SK-N-SH (cell line): Measurements from ENCODE around the gene STARD13. TPM values are rescaled to one million over a fixed set of nuclear protein-coding genes. Genes with fewer than 3 reads are reported as not detected.

Source experiments
- CTCF ChIA-PET: fragments of 300-600, 350-600 bp; formaldehyde crosslinking; extraction: SDS; loops from one replicate; lab custom pipeline; 2021; lab: Yijun Ruan, JAX
- POLR2A ChIA-PET: fragments of 350-600 bp; sonication (Branson Sonifier 250); formaldehyde crosslinking; extraction: SDS; loops from one replicate; lab custom pipeline; 2020; ENCODE audit warnings: antibody characterized with exemption, inconsistent platforms; lab: Yijun Ruan, JAX
- DNase-seq: peaks from one replicate; pipeline ENCODE4 v3.0.0; 2012
- H2AFZ ChIP-seq: fragments of 200-600 bp; sonication (generic); 2 replicates; pipeline ENCODE4 v1.8.1; 2016; ENCODE audit warnings: antibody characterized with exemption, mild to moderate bottlenecking, low read depth
- H3F3A ChIP-seq: fragments of 200-600 bp; sonication (generic); replicated peaks from 2 replicates; pipeline ENCODE3; 2016; ENCODE audit warnings: antibody characterized with exemption, mild to moderate bottlenecking; ENCODE audit not compliant: insufficient read depth
- H3K27ac ChIP-seq, 2 experiments: fragments of 200-500 bp in 1 of 2; fragments of 200-600 bp in 1 of 2; sonication (Bioruptor generic) in 1 of 2; sonication (generic), shearing (Covaris generic) in 1 of 2; 2 replicates each; pipeline versions ENCODE4 v1.5.1 to v1.6.1; 2014 to 2016; ENCODE audit warnings: low read depth in 2 of 2, inconsistent platforms in 1 of 2, low read length in 1 of 2, mild to moderate bottlenecking in 1 of 2, mixed read lengths in 1 of 2
- H3K27me3 ChIP-seq: fragments of 200-600 bp; sonication (generic), shearing (Covaris generic); 2 replicates; pipeline ENCODE4 v1.6.1; 2016; ENCODE audit warnings: mixed run types; ENCODE audit not compliant: insufficient read depth
- H3K36me3 ChIP-seq, 2 experiments: fragments of 200-500 bp in 1 of 2; fragments of 200-600 bp in 1 of 2; sonication (Bioruptor generic) in 1 of 2; sonication (generic) in 1 of 2; replicated peaks in 1 of 2; 2 replicates each; pipeline versions ENCODE3 to v1.5.1; 2014 to 2016; ENCODE audit warnings: low read length in 1 of 2, mild to moderate bottlenecking in 1 of 2; ENCODE audit not compliant: insufficient read depth in 2 of 2, control insufficient read depth in 1 of 2
- H3K4me1 ChIP-seq, 2 experiments: fragments of 200-500 bp in 1 of 2; fragments of 200-600 bp in 1 of 2; sonication (Bioruptor generic) in 1 of 2; sonication (generic), shearing (Covaris generic) in 1 of 2; 2 replicates each; pipeline versions ENCODE4 v1.5.1 to v1.6.1; 2014 to 2016; ENCODE audit warnings: low read depth in 1 of 2, low read length in 1 of 2, mixed run types in 1 of 2; ENCODE audit not compliant: insufficient read depth in 2 of 2, control insufficient read depth in 1 of 2
- H3K4me2 ChIP-seq: fragments of 200-600 bp; sonication (generic), shearing (Covaris generic); 2 replicates; pipeline ENCODE4 v1.6.1; 2017; ENCODE audit warnings: mixed run types
- H3K4me3 ChIP-seq, 2 experiments: fragments of 200-500 bp in 1 of 2; fragments of 200-600 bp in 1 of 2; sonication (Bioruptor generic) in 1 of 2; sonication (generic), shearing (Covaris generic) in 1 of 2; 2 replicates each; pipeline versions ENCODE4 v1.5.1 to v1.8.1; 2014 to 2016; ENCODE audit warnings: low read depth in 2 of 2, inconsistent platforms in 1 of 2, low read length in 1 of 2, mild to moderate bottlenecking in 1 of 2, mixed read lengths in 1 of 2, moderate library complexity in 1 of 2
- H3K79me2 ChIP-seq: fragments of 200-600 bp; sonication (generic); 2 replicates; pipeline ENCODE4 v1.8.1; 2017; ENCODE audit warnings: mild to moderate bottlenecking; ENCODE audit not compliant: insufficient read depth
- H3K9ac ChIP-seq: fragments of 200-600 bp; sonication (generic); 2 replicates; pipeline ENCODE4 v1.6.1; 2017; ENCODE audit warnings: mixed run types
- H3K9me2 ChIP-seq: fragments of 200-600 bp; sonication (generic); 2 replicates; pipeline ENCODE4 v1.6.1; 2017; ENCODE audit warnings: mixed run types
- H3K9me3 ChIP-seq: fragments of 200-600 bp; sonication (generic); 2 replicates; pipeline ENCODE4 v1.6.1; 2017; ENCODE audit warnings: mixed run types, mild to moderate bottlenecking, moderate library complexity
- H4K20me1 ChIP-seq: fragments of 200-600 bp; sonication (generic); 2 replicates; pipeline ENCODE4 v1.6.1; 2017; ENCODE audit warnings: mild to moderate bottlenecking, mixed run types; ENCODE audit not compliant: insufficient read depth
- CHD2 ChIP-seq: fragments of 150-350 bp; IDR thresholded peaks from 2 replicates; pipeline ENCODE4 v1.6.1; 2018; ENCODE audit warnings: low read length; ENCODE audit not compliant: partially characterized antibody
- ELF1 ChIP-seq: IDR thresholded peaks from 2 replicates; pipeline ENCODE4 v1.4.0; 2012
- EP300 ChIP-seq, 2 experiments: IDR thresholded peaks; 2 replicates each; pipeline versions ENCODE4 v1.4.0 to v1.6.1; 2012; ENCODE audit warnings: borderline replicate concordance in 1 of 2, low read depth in 1 of 2, low read length in 1 of 2
- FOXJ3 ChIP-seq: sonication (generic); formaldehyde crosslinking; IDR thresholded peaks from 2 replicates; pipeline ENCODE4 v1.5.1; 2020; ENCODE audit warnings: mild to moderate bottlenecking, missing genetic modification reagents
- FOXM1 ChIP-seq: IDR thresholded peaks from 2 replicates; pipeline ENCODE4 v1.4.0; 2012; ENCODE audit warnings: low read depth, mild to moderate bottlenecking
- GABPA ChIP-seq: IDR thresholded peaks from 2 replicates; pipeline ENCODE4 v1.4.0; 2012; ENCODE audit warnings: low read depth, mild to moderate bottlenecking
- GATA2 ChIP-seq: sonication (generic); formaldehyde crosslinking; IDR thresholded peaks from 2 replicates; pipeline ENCODE4 v1.5.0; 2020; ENCODE audit warnings: mild to moderate bottlenecking, missing genetic modification reagents
- JUND ChIP-seq: IDR thresholded peaks from 2 replicates; pipeline ENCODE4 v1.4.0; 2012
- MXI1 ChIP-seq: IDR thresholded peaks from 2 replicates; pipeline ENCODE4 v1.6.1; 2012; ENCODE audit warnings: mild to moderate bottlenecking, low read depth, low read length, improper control_type of control experiment
- PBX3 ChIP-seq: IDR thresholded peaks from 2 replicates; pipeline ENCODE4; 2012
- RAD21 ChIP-seq: IDR thresholded peaks from 2 replicates; pipeline ENCODE4 v1.6.1; 2012; ENCODE audit warnings: mild to moderate bottlenecking, low read length
- RCOR1 ChIP-seq: fragments of 150-350 bp; IDR thresholded peaks from 2 replicates; pipeline ENCODE4 v1.6.1; 2017; ENCODE audit warnings: antibody characterized with exemption, low read length
- RFX5 ChIP-seq: IDR thresholded peaks from 2 replicates; pipeline ENCODE4 v1.6.1; 2012; ENCODE audit warnings: mild to moderate bottlenecking, improper control_type of control experiment, low read length
- SIN3A ChIP-seq: IDR thresholded peaks from 2 replicates; pipeline ENCODE4 v1.6.1; 2012; ENCODE audit warnings: low read depth, mild to moderate bottlenecking, low read length, moderate library complexity, borderline replicate concordance
- TAF1 ChIP-seq: IDR thresholded peaks from 2 replicates; pipeline ENCODE4 v1.6.1; 2012; ENCODE audit warnings: low read depth, mild to moderate bottlenecking, low read length, moderate library complexity, borderline replicate concordance
- TEAD4 ChIP-seq: IDR thresholded peaks from 2 replicates; pipeline ENCODE4 v1.4.0; 2012; ENCODE audit warnings: mild to moderate bottlenecking, borderline replicate concordance; ENCODE audit not compliant: insufficient read depth
- whole genome bisulfite sequencing: methylation state at CpG from one replicate; pipeline ENCODE4 v1.1.6; 2017; ENCODE audit warnings: low lambda C conversion rate; 5-methylcytosine and 5-hydroxymethylcytosine counted together
- polyA plus RNA-seq, 3 experiments: library from polyadenylated mRNA; depleted of rRNA; stranded (reverse); fragments of >200 nt; gene quantifications; 2 replicates each; pipeline ENCODE4 v1.2.3, GENCODE V29; 2012
- TF ChIP-seq, protein P1 (sequence below): fragments of 200-600 bp; sonication (generic); IDR thresholded peaks from 2 replicates; pipeline ENCODE4 v1.6.1; 2017; ENCODE audit warnings: antibody characterized with exemption, mild to moderate bottlenecking, moderate library complexity
- TF ChIP-seq, protein P2 (sequence below): IDR thresholded peaks from 2 replicates; pipeline ENCODE4 v1.4.0; 2012; ENCODE audit warnings: low read depth, borderline replicate concordance
- TF ChIP-seq, protein P3 (sequence below): IDR thresholded peaks from 2 replicates; pipeline ENCODE4 v1.6.1; 2012; ENCODE audit warnings: mild to moderate bottlenecking, low read depth, low read length, moderate library complexity
- TF ChIP-seq, protein P4 (sequence below): IDR thresholded peaks from 2 replicates; pipeline ENCODE4 v1.4.0; 2012; ENCODE audit warnings: low read depth, borderline replicate concordance

STARD13 gene
- polyA plus RNA-seq, 1 of the 3 experiments (the other 2 are of a cell fraction), result 5.7 TPM

GRCh38 chr13:33235078-33235477, 50.5 kb downstream of the STARD13 start (continued):
- TF ChIP-seq SIN3A (peak; percentile 71; the same call in 1 of the 2 replicates), PBX3 (peak; percentile 96), ELF1 (no peak), JUND (peak; percentile 78), RCOR1 (no peak)
- TF ChIP-seq, protein P1, sequence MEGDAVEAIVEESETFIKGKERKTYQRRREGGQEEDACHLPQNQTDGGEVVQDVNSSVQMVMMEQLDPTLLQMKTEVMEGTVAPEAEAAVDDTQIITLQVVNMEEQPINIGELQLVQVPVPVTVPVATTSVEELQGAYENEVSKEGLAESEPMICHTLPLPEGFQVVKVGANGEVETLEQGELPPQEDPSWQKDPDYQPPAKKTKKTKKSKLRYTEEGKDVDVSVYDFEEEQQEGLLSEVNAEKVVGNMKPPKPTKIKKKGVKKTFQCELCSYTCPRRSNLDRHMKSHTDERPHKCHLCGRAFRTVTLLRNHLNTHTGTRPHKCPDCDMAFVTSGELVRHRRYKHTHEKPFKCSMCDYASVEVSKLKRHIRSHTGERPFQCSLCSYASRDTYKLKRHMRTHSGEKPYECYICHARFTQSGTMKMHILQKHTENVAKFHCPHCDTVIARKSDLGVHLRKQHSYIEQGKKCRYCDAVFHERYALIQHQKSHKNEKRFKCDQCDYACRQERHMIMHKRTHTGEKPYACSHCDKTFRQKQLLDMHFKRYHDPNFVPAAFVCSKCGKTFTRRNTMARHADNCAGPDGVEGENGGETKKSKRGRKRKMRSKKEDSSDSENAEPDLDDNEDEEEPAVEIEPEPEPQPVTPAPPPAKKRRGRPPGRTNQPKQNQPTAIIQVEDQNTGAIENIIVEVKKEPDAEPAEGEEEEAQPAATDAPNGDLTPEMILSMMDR, result no peak
- TF ChIP-seq, protein P2, sequence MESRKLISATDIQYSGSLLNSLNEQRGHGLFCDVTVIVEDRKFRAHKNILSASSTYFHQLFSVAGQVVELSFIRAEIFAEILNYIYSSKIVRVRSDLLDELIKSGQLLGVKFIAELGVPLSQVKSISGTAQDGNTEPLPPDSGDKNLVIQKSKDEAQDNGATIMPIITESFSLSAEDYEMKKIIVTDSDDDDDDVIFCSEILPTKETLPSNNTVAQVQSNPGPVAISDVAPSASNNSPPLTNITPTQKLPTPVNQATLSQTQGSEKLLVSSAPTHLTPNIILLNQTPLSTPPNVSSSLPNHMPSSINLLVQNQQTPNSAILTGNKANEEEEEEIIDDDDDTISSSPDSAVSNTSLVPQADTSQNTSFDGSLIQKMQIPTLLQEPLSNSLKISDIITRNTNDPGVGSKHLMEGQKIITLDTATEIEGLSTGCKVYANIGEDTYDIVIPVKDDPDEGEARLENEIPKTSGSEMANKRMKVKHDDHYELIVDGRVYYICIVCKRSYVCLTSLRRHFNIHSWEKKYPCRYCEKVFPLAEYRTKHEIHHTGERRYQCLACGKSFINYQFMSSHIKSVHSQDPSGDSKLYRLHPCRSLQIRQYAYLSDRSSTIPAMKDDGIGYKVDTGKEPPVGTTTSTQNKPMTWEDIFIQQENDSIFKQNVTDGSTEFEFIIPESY, result 0 out of 2 replicates have a peak, but pooled peaks have one; percentile 60
- TF ChIP-seq, protein P3, sequence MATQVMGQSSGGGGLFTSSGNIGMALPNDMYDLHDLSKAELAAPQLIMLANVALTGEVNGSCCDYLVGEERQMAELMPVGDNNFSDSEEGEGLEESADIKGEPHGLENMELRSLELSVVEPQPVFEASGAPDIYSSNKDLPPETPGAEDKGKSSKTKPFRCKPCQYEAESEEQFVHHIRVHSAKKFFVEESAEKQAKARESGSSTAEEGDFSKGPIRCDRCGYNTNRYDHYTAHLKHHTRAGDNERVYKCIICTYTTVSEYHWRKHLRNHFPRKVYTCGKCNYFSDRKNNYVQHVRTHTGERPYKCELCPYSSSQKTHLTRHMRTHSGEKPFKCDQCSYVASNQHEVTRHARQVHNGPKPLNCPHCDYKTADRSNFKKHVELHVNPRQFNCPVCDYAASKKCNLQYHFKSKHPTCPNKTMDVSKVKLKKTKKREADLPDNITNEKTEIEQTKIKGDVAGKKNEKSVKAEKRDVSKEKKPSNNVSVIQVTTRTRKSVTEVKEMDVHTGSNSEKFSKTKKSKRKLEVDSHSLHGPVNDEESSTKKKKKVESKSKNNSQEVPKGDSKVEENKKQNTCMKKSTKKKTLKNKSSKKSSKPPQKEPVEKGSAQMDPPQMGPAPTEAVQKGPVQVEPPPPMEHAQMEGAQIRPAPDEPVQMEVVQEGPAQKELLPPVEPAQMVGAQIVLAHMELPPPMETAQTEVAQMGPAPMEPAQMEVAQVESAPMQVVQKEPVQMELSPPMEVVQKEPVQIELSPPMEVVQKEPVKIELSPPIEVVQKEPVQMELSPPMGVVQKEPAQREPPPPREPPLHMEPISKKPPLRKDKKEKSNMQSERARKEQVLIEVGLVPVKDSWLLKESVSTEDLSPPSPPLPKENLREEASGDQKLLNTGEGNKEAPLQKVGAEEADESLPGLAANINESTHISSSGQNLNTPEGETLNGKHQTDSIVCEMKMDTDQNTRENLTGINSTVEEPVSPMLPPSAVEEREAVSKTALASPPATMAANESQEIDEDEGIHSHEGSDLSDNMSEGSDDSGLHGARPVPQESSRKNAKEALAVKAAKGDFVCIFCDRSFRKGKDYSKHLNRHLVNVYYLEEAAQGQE, result no peak

- Histone ChIP-seq H3K36me3 (peaks cover 0 to 11% of the 10 kb centered on the region in 2 experiments), H2AFZ (no peak overlapping the region), H3K4me3 (no peak overlapping the region), H3K4me2 (no peak overlapping the region), H3K4me1 (peaks cover 23 to 61% of the 10 kb centered on the region in 2 experiments), H4K20me1 (no peaks in the 10 kb centered on the region), H3K9ac (no peak overlapping the region), H3K9me3 (no peaks in the 10 kb centered on the region), H3F3A (peaks cover 63% of the 10 kb centered on the region), H3K27me3 (no peaks in the 10 kb centered on the region), H3K9me2 (no peaks in the 10 kb centered on the region), H3K27ac (no peak overlapping the region), H3K79me2 (peaks cover 40% of the 10 kb centered on the region)
- no peak for DNase-seq
- POLR2A ChIA-PET, result no interaction called here
- TF ChIP-seq RFX5, result no peak
- TF ChIP-seq JUND, result no peak
- TF ChIP-seq GABPA, result no peak
- TF ChIP-seq FOXM1, result no peak
- no peak for TF ChIP-seq RAD21
- TF ChIP-seq GATA2 (CRISPR knock-in tag), result no peak
- TF ChIP-seq CHD2, result no peak
- TF ChIP-seq, protein P4, sequence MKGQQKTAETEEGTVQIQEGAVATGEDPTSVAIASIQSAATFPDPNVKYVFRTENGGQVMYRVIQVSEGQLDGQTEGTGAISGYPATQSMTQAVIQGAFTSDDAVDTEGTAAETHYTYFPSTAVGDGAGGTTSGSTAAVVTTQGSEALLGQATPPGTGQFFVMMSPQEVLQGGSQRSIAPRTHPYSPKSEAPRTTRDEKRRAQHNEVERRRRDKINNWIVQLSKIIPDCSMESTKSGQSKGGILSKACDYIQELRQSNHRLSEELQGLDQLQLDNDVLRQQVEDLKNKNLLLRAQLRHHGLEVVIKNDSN, result no peak
- TF ChIP-seq, protein P1, result no peak
- no peak for TF ChIP-seq MXI1
- no peak for TF ChIP-seq TAF1
- no peak for TF ChIP-seq SIN3A
- no peak for TF ChIP-seq EP300 (IDR thresholded peaks at IDR 0.05; ENCODE audit: borderline replicate concordance in 1 of 2, low read depth in 1 of 2, low read length in 1 of 2)
- TF ChIP-seq TEAD4, result no peak
- no peak for TF ChIP-seq FOXJ3 (CRISPR knock-in tag)
- WGBS, result 100% methylated on average over 3 of the region's 5 CpGs
- CTCF ChIA-PET, result interaction anchor here (1.2 kb wide), 1 partner anchor 18 kb away, joined by 3 read pairs; no protein-coding TSS in a partner anchor
Measured at GRCh38 chr13:33233547-33233946, 52.0 kb downstream of the STARD13 start.
